Epithelial cell of esophagus (primary cell): ENCODE measurements around the gene CRMP1.

Experiments used
- DNase-seq: peaks from one replicate; pipeline ENCODE4 v3.0.0; 2010; ENCODE audit warnings: low read depth
- H3K4me3 ChIP-seq: 2 replicates; pipeline ENCODE4 v1.5.1; 2011; ENCODE audit warnings: mild to moderate bottlenecking, low read length, control low read depth
- TF ChIP-seq, protein P1 (sequence below): IDR thresholded peaks from 2 replicates; pipeline ENCODE4 v1.5.1; 2011; ENCODE audit warnings: low read depth, mild to moderate bottlenecking, low read length, control low read depth, inconsistent platforms; ENCODE audit not compliant: insufficient read depth; ENCODE audit errors: missing control alignments

CRMP1 gene

GRCh38 chr4:5891563-5892322, 1.1 kb downstream of the CRMP1 start:
- no peak for DNase-seq
- no peak overlapping the region for H3K4me3 ChIP-seq
- TF ChIP-seq, protein P1, sequence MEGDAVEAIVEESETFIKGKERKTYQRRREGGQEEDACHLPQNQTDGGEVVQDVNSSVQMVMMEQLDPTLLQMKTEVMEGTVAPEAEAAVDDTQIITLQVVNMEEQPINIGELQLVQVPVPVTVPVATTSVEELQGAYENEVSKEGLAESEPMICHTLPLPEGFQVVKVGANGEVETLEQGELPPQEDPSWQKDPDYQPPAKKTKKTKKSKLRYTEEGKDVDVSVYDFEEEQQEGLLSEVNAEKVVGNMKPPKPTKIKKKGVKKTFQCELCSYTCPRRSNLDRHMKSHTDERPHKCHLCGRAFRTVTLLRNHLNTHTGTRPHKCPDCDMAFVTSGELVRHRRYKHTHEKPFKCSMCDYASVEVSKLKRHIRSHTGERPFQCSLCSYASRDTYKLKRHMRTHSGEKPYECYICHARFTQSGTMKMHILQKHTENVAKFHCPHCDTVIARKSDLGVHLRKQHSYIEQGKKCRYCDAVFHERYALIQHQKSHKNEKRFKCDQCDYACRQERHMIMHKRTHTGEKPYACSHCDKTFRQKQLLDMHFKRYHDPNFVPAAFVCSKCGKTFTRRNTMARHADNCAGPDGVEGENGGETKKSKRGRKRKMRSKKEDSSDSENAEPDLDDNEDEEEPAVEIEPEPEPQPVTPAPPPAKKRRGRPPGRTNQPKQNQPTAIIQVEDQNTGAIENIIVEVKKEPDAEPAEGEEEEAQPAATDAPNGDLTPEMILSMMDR: no peak

GRCh38 chr4:5890063-5890727, 2.7 kb downstream of the CRMP1 start:
- TF ChIP-seq, protein P1: no peak
- no peak for DNase-seq
- no peak overlapping the region for H3K4me3 ChIP-seq

DNA sequence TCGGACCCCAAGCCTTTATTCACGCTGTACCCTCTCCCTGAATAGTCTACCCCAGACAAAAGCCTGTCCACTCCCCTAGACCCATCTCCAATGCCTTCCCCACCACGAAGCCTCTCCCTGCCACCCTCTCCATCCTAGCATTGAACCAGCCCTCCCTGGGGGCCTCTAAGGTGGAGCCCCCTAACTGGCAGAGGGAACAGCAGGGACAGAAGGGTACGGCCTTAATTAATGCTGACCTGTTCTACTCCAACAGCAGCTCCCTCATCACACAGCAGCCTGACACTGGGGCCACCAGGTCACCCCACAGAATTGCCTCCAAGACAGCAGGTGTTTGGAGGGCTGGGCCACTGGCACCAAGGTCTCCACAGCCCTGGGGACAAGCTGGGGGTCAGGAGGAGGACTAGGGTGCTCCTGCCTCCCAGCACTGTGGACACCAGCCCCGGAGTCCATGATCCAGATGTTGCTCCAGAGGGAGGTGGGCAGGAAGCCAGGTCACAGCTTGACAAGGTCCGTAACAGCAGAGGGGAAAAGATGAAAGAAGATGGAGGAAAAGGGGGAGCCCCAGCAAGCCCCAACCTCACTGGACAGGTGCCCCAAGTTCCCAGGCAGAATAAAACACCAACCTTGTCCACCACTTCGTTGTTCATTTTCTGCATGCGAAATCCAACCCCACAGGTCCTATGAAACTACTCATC, 3.7 kb downstream of the CRMP1 start:
- no peak for DNase-seq
- TF ChIP-seq, protein P1: no peak
- H3K4me3 ChIP-seq: no peak overlapping the region

- TF ChIP-seq, protein P1: no peak
- H3K4me3 ChIP-seq: no peak overlapping the region
- no peak for DNase-seq
Observed at GRCh38 chr4:5888222-5889001, 4.5 kb downstream of the CRMP1 start.

DNA sequence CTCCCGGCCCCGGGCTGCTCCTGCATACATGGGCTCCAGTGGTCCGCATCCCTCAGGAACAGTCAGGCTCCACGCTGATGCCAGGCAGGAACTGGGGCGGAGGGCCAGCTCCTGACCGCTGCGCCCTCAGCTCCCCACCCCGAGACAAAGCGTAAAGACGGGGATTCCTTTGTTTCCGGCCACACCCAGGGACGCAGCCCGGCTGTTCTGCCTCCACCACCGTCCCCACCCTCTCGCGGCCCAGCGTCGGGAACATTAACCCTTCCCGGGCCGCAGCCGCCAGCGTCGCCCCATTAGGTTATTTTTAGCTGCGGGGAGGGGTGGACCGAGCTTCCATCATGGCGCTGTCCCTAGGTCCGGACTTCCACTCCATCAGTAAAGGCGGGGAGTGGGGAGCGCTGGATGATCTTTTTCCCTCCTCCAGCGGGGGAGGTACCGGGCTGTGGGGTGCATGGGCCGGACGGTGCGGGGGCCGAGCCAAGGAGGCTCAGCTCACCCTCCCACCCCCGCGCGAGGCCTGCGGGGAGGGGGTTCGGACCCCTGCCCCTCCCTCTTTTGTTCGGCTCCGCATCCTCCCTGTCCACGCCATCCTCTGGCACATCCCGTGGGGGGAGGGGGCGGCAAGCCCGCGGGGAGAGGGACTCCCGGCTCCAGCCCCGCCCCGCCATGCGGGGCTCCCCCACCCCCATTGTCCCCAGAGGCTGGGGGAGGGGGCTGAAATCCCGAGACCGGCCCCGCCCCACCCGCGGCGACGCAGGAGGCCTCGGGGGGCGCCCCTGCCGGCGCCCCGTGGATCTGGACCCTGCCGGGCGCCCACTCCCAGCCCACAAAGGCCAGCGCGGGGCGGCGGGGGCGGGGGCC, 5.3 kb downstream of the CRMP1 start:
- no peak overlapping the region for H3K4me3 ChIP-seq
- no peak for DNase-seq
- TF ChIP-seq, protein P1: no peak

GRCh38 chr4:5887011-5887360, 5.9 kb downstream of the CRMP1 start:
- TF ChIP-seq, protein P1: no peak
- no peak overlapping the region for H3K4me3 ChIP-seq
- no peak for DNase-seq
